Anterior cingulate cortex (tissue), 58 donors: ENCODE measurements around the gene BPIFA3.

ENCODE experiments used
- DNase-seq, 58 donors: peaks; one replicate each; lab custom pipeline; 2025; lab: John Stamatoyannopoulos, UW

BPIFA3 gene

GRCh38 chr20:33211817-33212424, 5.2 kb upstream of the BPIFA3 start:
- peak in 29 of 58 donors; percentile 0 to 48 (median 6) for DNase-seq

DNA sequence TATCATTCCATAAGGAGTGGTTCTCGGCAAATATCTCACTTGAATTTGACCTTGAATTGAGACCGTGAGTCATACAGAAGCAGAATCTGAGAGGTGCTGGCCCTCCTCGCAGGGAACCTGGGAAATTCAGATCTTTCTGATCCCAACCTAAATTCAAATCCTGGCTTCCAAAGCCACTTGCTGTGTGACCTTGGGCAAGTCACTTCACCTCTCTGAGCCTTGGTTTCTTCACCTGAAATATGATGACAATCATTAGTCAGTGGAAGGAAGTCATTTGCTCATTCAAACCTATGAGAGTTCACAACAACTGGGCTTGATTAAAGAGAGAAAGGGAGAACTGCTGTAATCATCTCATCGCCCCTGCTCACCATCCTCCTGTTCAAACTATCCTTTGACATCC, 7.2 kb downstream of the BPIFA3 start:
- DNase-seq = no peak

- no peak for DNase-seq
Measured at GRCh38 chr20:33229843-33230242, 12.7 kb downstream of the BPIFA3 start.

DNA sequence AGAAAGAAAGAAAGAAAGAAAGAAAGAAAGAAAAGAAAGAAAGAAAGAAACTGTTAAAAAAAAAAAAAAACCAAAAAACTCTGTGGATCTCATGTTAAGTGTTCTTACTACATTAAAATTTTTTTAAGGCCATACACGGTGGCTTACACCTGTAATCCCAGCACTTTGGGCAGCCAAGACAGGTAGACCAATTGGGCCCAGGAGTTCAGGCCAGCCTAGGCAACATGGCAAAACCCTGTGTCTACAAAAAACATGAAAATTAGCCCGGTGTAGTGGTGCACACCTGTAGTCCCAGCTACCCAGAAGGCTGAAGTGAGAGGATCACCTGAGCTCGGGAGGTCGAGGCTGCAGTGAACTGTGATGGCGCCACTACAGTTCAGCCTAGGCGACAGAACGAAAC, 14.1 kb downstream of the BPIFA3 start:
- DNase-seq = no peak

DNA sequence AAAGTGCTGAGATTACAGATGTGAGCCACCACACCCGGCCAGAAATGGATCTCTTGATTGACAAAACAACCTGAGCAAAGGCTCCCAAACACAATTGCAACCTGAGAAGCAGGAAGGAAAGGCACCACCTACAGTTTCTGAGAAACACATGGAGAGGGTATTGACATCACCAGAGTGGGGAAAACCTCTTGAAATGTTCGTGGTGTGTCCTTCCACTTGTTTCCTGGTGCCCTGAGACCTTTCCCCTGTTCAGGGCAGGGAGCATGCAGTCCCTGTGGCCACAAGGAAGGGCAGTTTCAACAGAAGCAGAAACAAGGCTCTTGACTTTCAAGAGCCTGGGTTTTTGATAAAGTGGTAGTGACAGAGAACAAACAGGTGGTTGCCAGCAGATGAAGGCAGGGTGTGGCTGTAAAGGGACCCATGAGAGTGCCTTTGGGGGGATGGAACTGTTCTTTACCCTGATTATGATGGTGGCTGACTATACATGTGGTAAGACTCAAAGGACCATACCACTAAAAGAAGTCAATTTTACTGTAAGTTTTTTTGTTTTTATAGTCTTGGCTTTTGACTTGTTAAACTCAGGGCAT, 15.4 kb downstream of the BPIFA3 start:
- no peak for DNase-seq

- DNase-seq = peak in 2 of 58 donors; percentile 3 to 5
Measured at GRCh38 chr20:33233129-33233774, 16.1 kb downstream of the BPIFA3 start.

DNA sequence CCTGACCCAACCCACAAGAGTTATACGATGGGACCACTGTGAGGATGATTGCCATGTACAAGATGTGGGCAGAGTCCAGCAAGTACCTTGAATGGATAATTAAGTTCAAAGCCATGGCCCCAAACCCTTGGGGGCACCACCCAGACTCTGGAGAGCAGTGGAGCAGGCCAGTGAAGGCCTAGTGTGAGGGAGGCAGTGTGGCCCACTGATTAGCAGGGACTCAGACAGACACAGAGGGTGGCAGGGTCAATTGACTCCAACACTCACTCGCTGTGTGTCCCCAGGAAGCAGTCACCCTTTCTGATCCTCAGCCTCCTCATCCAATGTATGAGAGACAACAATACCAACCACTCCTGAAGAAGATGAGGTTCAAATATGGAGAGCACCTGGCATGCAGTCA, 16.9 kb downstream of the BPIFA3 start:
- DNase-seq = no peak

DNA sequence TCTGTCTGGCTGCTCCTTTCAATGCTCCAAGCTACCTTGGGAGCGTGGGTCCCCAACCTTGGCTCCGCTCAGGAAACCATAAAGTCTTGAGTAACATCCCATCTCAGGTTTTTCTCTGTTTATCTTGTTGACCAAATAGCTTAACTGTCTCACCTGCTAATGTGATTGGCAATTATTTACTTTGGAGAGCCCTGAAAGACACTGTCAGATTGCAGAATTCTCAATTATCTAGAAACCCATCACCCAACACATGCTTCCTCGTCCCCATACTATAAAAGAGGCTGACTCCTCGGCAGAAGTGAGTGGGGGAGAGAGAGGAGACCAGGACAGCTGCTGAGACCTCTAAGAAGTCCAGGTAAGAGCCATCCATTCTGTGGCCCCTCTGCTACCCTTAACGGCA, 18.5 kb downstream of the BPIFA3 start, which contains the start of gene BPIFA1:
Gene BPIFA1 (plus strand): TSS at position 301 of the 400 bp plus-strand sequence. CDS start 1,716 bp downstream, outside the sequence.
- no peak for DNase-seq

- no peak for DNase-seq
Measured at GRCh38 chr20:33236351-33236750, 19.2 kb downstream of the BPIFA3 start.

GRCh38 chr20:33237989-33238388, 20.8 kb downstream of the BPIFA3 start:
- no peak for DNase-seq

DNA sequence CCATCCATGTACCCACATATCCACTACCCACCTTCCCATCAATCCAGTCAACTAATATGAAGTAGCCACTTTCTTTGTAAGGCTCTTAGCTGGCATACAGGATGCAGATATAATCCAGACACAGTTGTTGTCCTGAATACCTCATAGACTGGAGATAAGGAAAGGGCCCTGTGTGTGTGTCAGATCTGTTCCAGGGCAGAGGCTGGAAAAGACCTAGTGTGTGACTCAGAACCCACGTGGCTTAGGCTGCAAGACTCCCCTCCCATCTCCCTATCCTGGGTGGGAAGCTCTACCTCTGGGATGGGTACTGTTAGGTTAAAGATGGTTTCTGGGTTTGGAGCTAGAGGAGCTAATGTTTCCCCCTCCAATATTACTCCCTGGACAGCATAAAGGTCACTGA, 22.3 kb downstream of the BPIFA3 start:
- DNase-seq = no peak

GRCh38 chr20:33239979-33240736, 23.0 kb downstream of the BPIFA3 start:
- no peak for DNase-seq

GRCh38 chr20:33240923-33241322, 23.8 kb downstream of the BPIFA3 start:
- no peak for DNase-seq

DNA sequence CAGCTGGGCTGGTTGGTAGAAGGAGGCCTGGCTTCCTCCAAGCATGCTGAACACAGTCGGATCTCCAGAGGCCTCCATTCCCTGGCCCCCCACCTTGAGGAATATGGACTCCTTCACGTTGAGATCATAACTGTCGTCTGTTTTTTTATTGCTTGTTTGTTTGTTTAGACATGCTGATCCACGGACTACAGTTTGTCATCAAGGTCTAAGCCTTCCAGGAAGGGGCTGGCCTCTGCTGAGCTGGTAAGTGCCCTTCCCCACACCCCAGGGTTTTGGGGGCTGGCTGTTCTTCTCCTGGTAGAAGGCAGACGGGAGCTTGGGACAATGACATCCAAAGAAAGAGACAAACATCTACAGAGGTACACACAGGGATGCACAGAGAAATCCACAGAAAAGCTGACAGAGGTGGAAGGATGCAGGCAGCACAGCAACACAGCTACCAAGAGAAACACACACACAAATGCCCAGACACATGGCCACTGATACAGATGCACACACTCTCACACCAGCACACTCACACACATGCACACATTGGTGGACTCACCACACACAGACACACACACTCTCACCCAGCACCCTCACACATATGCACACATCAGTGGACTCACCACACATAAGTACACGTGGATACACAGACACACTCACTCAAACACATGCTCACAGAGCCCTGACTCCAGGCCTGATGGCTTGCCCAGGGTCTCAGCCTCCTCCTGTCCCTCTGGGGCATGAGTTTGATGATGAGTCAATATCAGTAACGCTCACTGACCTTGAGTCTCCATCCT, 25.4 kb downstream of the BPIFA3 start:
- DNase-seq = no peak

DNA sequence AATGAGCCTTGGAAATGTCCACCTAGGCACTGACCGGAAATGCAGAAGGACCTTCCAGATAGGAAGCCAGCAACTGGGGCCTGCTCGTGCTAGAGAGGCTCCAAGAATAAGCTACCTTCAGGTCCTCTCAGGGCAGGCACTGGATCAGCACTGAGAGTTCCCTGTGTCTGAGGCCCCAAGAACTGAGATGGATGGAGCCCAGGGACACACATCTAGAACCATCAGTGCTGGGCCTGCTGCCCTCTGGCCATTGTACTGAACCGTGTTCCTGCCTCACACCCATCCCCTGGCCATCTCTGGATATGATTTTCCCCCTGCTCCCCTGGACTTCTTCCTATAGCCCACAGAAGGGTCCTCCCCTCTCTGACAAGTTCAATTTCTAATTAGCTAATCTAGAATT, 28.9 kb downstream of the BPIFA3 start:
- no peak for DNase-seq

- peak in 5 of 58 donors; percentile 2 to 31 (median 9) for DNase-seq
Measured at GRCh38 chr20:33249456-33249855, 32.3 kb downstream of the BPIFA3 start.

DNA sequence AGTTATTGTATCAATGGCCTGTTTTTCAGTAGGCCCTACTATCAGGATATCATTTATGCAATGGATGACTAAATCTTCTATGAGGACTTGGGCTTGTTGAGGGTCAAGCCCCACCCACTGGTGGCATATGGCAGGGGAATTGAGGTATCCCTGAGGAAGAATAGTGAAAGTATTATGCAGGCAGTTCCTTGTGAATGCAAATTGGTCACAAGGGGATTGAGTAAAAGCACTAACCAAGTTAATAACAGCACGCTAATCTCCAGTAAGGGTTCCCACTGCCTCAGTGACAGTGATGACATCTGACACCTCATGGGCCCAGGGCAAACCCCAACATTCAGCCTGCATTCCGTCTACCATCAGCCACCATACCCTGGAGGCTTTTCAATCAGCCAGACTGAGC, 33.5 kb downstream of the BPIFA3 start:
- DNase-seq = no peak

GRCh38 chr20:33251496-33251895, 34.3 kb downstream of the BPIFA3 start:
- no peak for DNase-seq

- no peak for DNase-seq
Measured at GRCh38 chr20:33252460-33252859, 35.3 kb downstream of the BPIFA3 start.

- DNase-seq = no peak
Measured at GRCh38 chr20:33255005-33255404, 37.9 kb downstream of the BPIFA3 start.
